ENCODE data around the gene MATCAP1. TPM values are rescaled to one million over a fixed set of nuclear protein-coding genes. Genes with fewer than 3 reads are reported as not detected.

The MATCAP1 gene
- total and polyA plus RNA-seq, 2 donors = 5.2 to 24.6 TPM

DNA sequence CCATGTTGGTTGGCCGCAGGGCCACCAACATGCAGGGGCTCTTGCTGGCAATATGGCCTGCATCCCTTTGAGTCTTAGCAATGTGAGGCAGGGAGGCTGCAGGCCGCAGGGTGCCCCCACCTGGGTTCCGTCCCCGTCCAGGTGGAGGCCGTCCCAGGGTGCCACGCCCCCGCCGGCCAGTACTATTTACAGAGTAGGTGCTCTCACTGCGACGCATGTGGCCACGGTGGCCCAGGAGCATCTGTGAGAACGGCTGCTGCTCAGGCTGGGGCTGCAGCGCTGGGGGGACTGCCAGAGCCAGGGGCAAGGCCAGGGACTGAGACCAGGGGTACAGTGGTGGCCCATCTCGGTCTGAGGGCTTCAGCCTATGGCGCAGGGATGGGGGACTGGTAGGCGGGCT, 3.6 kb downstream of the MATCAP1 start:
- WGBS = 99% methylated on average over 16 of the region's 16 CpGs
- Histone ChIP-seq H3K9me3 (ENCODE audit: control insufficient read depth in 2 of 2, insufficient read depth in 1 of 2, low read length in 1 of 2) (peaks cover 1 to 3% of the 10 kb centered on the region in 2 donors), H3K4me1 (ENCODE audit: control insufficient read depth in 2 of 2, insufficient read depth in 2 of 2, low read length in 2 of 2) (peaks cover 13 to 30% of the 10 kb centered on the region in 2 donors), H3K36me3 (ENCODE audit: control insufficient read depth in 2 of 2, insufficient read depth in 2 of 2, low read length in 1 of 2) (no peaks in the 10 kb centered on the region), H3K27ac (ENCODE audit: low read depth in 1 of 2, low read length in 1 of 2) (no peak overlapping the region), H3K4me3 (ENCODE audit: low read length in 2 of 2) (no peak overlapping the region), H3K27me3 (ENCODE audit: control insufficient read depth in 2 of 2, insufficient read depth in 1 of 2, low read length in 1 of 2) (peaks cover 39 to 63% of the 10 kb centered on the region in 2 donors)
- no peak for DNase-seq (ENCODE audit: low read depth in 6 of 9, low spot score in 9 of 9)

- no peak for DNase-seq (ENCODE audit: low read depth in 6 of 9, low spot score in 9 of 9)
- Histone ChIP-seq H3K4me3 (ENCODE audit: low read length in 2 of 2) (no peak overlapping the region), H3K9me3 (ENCODE audit: control insufficient read depth in 2 of 2, insufficient read depth in 1 of 2, low read length in 1 of 2) (peaks cover 0 to 1% of the 10 kb centered on the region in 2 donors), H3K4me1 (ENCODE audit: control insufficient read depth in 2 of 2, insufficient read depth in 2 of 2, low read length in 2 of 2) (peaks cover 7 to 27% of the 10 kb centered on the region in 2 donors), H3K36me3 (ENCODE audit: control insufficient read depth in 2 of 2, insufficient read depth in 2 of 2, low read length in 1 of 2) (no peaks in the 10 kb centered on the region), H3K27me3 (ENCODE audit: control insufficient read depth in 2 of 2, insufficient read depth in 1 of 2, low read length in 1 of 2) (peaks cover 39 to 63% of the 10 kb centered on the region in 2 donors), H3K27ac (ENCODE audit: low read depth in 1 of 2, low read length in 1 of 2) (no peak overlapping the region)
- 91% methylated on average over 13 of the region's 13 CpGs for WGBS
These were observed 4.2 kb downstream of the MATCAP1 start for GRCh38 chr16:67179421-67180080.

DNA sequence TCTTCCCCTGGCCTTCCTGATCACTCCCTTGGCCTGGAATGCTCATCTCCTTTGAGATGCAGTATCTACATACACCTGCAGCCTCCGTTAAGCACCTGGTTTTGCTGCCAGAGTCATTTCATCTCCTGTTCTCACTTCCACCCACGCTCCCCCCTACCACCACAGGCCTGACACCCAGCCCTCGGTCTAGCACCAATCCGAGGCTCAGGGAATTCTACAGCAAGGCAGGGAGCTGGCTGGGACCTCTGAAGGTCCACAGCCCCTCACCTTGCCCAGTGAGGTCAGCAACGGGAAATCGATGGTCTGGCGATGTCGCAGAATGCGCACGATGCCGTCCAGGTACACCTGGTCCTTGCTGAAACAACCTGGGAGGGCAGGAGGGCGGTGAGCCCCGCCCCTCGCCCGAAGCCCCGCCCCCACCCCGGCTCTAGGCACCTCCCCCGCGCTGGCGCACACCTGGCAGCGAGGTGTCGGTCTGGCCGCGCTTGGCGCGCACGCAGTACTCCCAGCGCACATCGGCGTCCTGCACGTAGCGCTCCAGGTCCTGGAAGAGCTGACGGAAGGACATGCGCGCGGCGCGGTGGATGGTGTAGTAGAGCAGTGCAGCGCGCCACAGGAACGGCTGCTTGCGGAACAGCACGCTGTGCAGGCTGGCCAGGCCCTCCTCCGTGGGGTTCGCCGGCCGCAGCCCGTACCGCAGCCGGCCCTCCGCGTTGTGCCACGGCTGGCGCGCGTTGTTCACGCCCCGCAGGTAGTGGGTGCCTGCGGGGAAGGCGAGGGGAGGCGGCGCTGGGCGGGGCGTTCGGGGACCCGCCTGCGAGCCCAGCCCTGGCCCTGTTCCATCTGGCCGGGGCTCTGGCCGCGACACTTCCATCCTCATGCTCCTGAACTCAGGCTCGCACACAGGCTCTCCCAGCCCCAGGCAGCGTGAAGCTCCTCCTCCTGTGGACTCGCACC, 5.7 kb downstream of the MATCAP1 start:
- Histone ChIP-seq H3K9me3 (ENCODE audit: control insufficient read depth in 2 of 2, insufficient read depth in 1 of 2, low read length in 1 of 2) (peaks cover 1 to 4% of the 10 kb centered on the region in 2 donors), H3K36me3 (ENCODE audit: control insufficient read depth in 2 of 2, insufficient read depth in 2 of 2, low read length in 1 of 2) (no peaks in the 10 kb centered on the region), H3K4me3 (ENCODE audit: low read length in 2 of 2) (peak overlapping the region in 1 of 2 donors; percentile 21), H3K27ac (ENCODE audit: low read depth in 1 of 2, low read length in 1 of 2) (no peak overlapping the region), H3K4me1 (ENCODE audit: control insufficient read depth in 2 of 2, insufficient read depth in 2 of 2, low read length in 2 of 2) (peaks cover 7 to 29% of the 10 kb centered on the region in 2 donors), H3K27me3 (ENCODE audit: control insufficient read depth in 2 of 2, insufficient read depth in 1 of 2, low read length in 1 of 2) (peaks cover 50 to 71% of the 10 kb centered on the region in 2 donors)
- DNase-seq (ENCODE audit: low read depth in 6 of 9, low spot score in 9 of 9) = peak in 2 of 9 donors; percentile 29 to 47
- WGBS = 7% methylated on average over 73 of the region's 73 CpGs

- 96% methylated on average over 12 of the region's 12 CpGs for WGBS
- Histone ChIP-seq H3K27ac (ENCODE audit: low read depth in 1 of 2, low read length in 1 of 2) (no peak overlapping the region), H3K9me3 (ENCODE audit: control insufficient read depth in 2 of 2, insufficient read depth in 1 of 2, low read length in 1 of 2) (peaks cover 2 to 4% of the 10 kb centered on the region in 2 donors), H3K4me1 (ENCODE audit: control insufficient read depth in 2 of 2, insufficient read depth in 2 of 2, low read length in 2 of 2) (peaks cover 7 to 22% of the 10 kb centered on the region in 2 donors), H3K36me3 (ENCODE audit: control insufficient read depth in 2 of 2, insufficient read depth in 2 of 2, low read length in 1 of 2) (no peaks in the 10 kb centered on the region), H3K27me3 (ENCODE audit: control insufficient read depth in 2 of 2, insufficient read depth in 1 of 2, low read length in 1 of 2) (peaks cover 57 to 84% of the 10 kb centered on the region in 2 donors), H3K4me3 (ENCODE audit: low read length in 2 of 2) (no peak overlapping the region)
- DNase-seq (ENCODE audit: low read depth in 6 of 9, low spot score in 9 of 9) = no peak
These were observed 7.1 kb downstream of the MATCAP1 start for GRCh38 chr16:67176662-67177061.

DNA sequence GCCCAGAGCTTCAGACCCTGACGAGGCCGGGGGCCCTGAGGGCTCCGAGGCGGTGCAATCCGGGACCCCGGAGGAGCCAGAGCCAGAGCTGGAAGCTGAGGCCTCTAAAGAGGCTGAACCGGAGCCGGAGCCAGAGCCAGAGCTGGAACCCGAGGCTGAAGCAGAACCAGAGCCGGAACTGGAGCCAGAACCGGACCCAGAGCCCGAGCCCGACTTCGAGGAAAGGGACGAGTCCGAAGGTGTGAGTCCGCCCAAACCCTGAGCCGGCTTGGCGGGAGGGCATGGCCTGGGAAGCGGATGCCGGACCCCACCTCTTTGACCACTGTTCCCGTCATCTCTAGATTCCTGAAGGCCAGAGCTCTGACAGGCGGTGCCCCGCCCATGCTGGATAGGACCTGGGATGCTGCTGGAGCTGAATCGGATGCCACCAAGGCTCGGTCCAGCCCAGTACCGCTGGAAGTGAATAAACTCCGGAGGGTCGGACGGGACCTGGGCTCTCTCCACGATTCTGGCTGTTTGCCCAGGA, 9.0 kb downstream of the MATCAP1 start:
- peaks cover 2 to 4% of the 10 kb centered on the region in 2 donors for H3K9me3 ChIP-seq (ENCODE audit: control insufficient read depth in 2 of 2, insufficient read depth in 1 of 2, low read length in 1 of 2)
- no peak overlapping the region for H3K27ac ChIP-seq (ENCODE audit: low read depth in 1 of 2, low read length in 1 of 2)
- peaks cover 74 to 100% of the 10 kb centered on the region in 2 donors for H3K27me3 ChIP-seq (ENCODE audit: control insufficient read depth in 2 of 2, insufficient read depth in 1 of 2, low read length in 1 of 2)
- peak overlapping the region in 1 of 2 donors; percentile 20 for H3K4me3 ChIP-seq (ENCODE audit: low read length in 2 of 2)
- no peak for DNase-seq (ENCODE audit: low read depth in 6 of 9, low spot score in 9 of 9)
- H3K4me1 ChIP-seq (ENCODE audit: control insufficient read depth in 2 of 2, insufficient read depth in 2 of 2, low read length in 2 of 2) = peaks cover 10 to 31% of the 10 kb centered on the region in 2 donors
- H3K36me3 ChIP-seq (ENCODE audit: control insufficient read depth in 2 of 2, insufficient read depth in 2 of 2, low read length in 1 of 2) = no peaks in the 10 kb centered on the region
- WGBS = 33% methylated on average over 31 of the region's 31 CpGs

DNA sequence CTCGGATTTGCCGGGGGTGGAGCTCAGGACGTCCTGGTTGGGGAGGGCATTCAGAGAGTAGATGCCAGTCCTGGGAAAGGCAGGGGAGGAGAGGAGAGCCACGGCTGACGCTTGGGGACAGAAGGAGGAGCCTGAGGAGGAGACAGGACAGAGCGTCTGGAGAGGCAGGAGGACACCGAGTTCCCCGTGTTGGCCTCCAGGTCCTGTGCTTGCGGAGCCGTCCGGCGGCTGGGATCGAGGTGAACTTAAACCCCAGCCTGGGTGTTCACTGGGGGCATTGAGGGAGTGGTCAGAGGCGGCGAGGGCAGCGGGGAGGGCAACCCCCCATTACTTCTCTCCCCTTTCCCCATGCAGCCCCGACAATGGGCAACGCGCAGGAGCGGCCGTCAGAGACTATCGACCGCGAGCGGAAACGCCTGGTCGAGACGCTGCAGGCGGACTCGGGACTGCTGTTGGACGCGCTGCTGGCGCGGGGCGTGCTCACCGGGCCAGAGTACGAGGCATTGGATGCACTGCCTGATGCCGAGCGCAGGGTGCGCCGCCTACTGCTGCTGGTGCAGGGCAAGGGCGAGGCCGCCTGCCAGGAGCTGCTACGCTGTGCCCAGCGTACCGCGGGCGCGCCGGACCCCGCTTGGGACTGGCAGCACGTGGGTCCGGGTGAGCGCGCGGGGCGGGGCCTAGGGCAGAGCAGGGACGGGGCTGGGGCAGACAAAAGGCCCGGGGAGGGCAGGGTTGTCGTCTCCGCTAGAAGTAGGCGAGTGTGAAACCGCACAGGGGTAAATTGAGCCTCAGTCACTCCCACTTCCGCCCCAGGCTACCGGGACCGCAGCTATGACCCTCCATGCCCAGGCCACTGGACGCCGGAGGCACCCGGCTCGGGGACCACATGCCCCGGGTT, 9.7 kb downstream of the MATCAP1 start:
- no peak overlapping the region for H3K27ac ChIP-seq (ENCODE audit: low read depth in 1 of 2, low read length in 1 of 2)

GRCh38 chr16:67173323-67173722, 10.4 kb downstream of the MATCAP1 start:
- no peak overlapping the region for H3K27ac ChIP-seq (ENCODE audit: low read depth in 1 of 2, low read length in 1 of 2)
- peaks cover 78 to 100% of the 10 kb centered on the region in 2 donors for H3K27me3 ChIP-seq (ENCODE audit: control insufficient read depth in 2 of 2, insufficient read depth in 1 of 2, low read length in 1 of 2)
- no peak overlapping the region for H3K4me3 ChIP-seq (ENCODE audit: low read length in 2 of 2)
- peaks cover 8 to 27% of the 10 kb centered on the region in 2 donors for H3K4me1 ChIP-seq (ENCODE audit: control insufficient read depth in 2 of 2, insufficient read depth in 2 of 2, low read length in 2 of 2)
- peaks cover 1 to 7% of the 10 kb centered on the region in 2 donors for H3K9me3 ChIP-seq (ENCODE audit: control insufficient read depth in 2 of 2, insufficient read depth in 1 of 2, low read length in 1 of 2)
- H3K36me3 ChIP-seq (ENCODE audit: control insufficient read depth in 2 of 2, insufficient read depth in 2 of 2, low read length in 1 of 2) = no peaks in the 10 kb centered on the region
- WGBS = 95% methylated on average over 1 of the region's 1 CpG
- DNase-seq (ENCODE audit: low read depth in 6 of 9, low spot score in 9 of 9) = no peak

More for the DNA sequence above, 9.7 kb downstream of the MATCAP1 start:
- H3K9me3 ChIP-seq (ENCODE audit: control insufficient read depth in 2 of 2, insufficient read depth in 1 of 2, low read length in 1 of 2) = peaks cover 1 to 7% of the 10 kb centered on the region in 2 donors
- WGBS = 2% methylated on average over 71 of the region's 71 CpGs
- no peaks in the 10 kb centered on the region for H3K36me3 ChIP-seq (ENCODE audit: control insufficient read depth in 2 of 2, insufficient read depth in 2 of 2, low read length in 1 of 2)
- H3K27me3 ChIP-seq (ENCODE audit: control insufficient read depth in 2 of 2, insufficient read depth in 1 of 2, low read length in 1 of 2) = peaks cover 78 to 100% of the 10 kb centered on the region in 2 donors
- peak overlapping the region in 1 of 2 donors; percentile 20 for H3K4me3 ChIP-seq (ENCODE audit: low read length in 2 of 2)
- H3K4me1 ChIP-seq (ENCODE audit: control insufficient read depth in 2 of 2, insufficient read depth in 2 of 2, low read length in 2 of 2) = peaks cover 10 to 33% of the 10 kb centered on the region in 2 donors
- no peak for DNase-seq (ENCODE audit: low read depth in 6 of 9, low spot score in 9 of 9)

- no peak for DNase-seq (ENCODE audit: low read depth in 6 of 9, low spot score in 9 of 9)
- peaks cover 6 to 24% of the 10 kb centered on the region in 2 donors for H3K4me1 ChIP-seq (ENCODE audit: control insufficient read depth in 2 of 2, insufficient read depth in 2 of 2, low read length in 2 of 2)
- H3K27me3 ChIP-seq (ENCODE audit: control insufficient read depth in 2 of 2, insufficient read depth in 1 of 2, low read length in 1 of 2) = peaks cover 81 to 100% of the 10 kb centered on the region in 2 donors
- H3K9me3 ChIP-seq (ENCODE audit: control insufficient read depth in 2 of 2, insufficient read depth in 1 of 2, low read length in 1 of 2) = peaks cover 1 to 14% of the 10 kb centered on the region in 2 donors
- H3K36me3 ChIP-seq (ENCODE audit: control insufficient read depth in 2 of 2, insufficient read depth in 2 of 2, low read length in 1 of 2) = no peaks in the 10 kb centered on the region
- peak overlapping the region; percentile 17 to 72 for H3K27ac ChIP-seq (ENCODE audit: low read depth in 1 of 2, low read length in 1 of 2)
- H3K4me3 ChIP-seq (ENCODE audit: low read length in 2 of 2) = no peak overlapping the region
- WGBS = 54% methylated on average over 14 of the region's 14 CpGs
These were observed 12.7 kb downstream of the MATCAP1 start for GRCh38 chr16:67170949-67171649.
